Adrenal gland (tissue), 12 donors: Measurements from ENCODE around the gene LRBA. TPM values are rescaled to one million over a fixed set of nuclear protein-coding genes. Genes with fewer than 3 reads are reported as not detected.

Experiments used
- DNase-seq, 7 donors: peaks; one replicate each; pipeline ENCODE4 v3.0.0-alpha.2; 2019 to 2020
- H3K27ac ChIP-seq, 5 donors: fragments of 200-600 bp; sonication (generic) in 4 of 5; 1 replicate in 3 of 5; 2 replicates in 2 of 5; pipeline versions ENCODE4 v1.5.1 to v1.8.0; 2016 to 2020; ENCODE audit warnings: mild to moderate bottlenecking in 1 of 5
- H3K27me3 ChIP-seq: fragments of 200-600 bp; 2 replicates; pipeline ENCODE4 v1.8.0; 2021
- H3K36me3 ChIP-seq, 2 donors: fragments of 200-600 bp; replicated peaks in 1 of 2; 1 replicate in 1 of 2; 2 replicates in 1 of 2; pipeline versions ENCODE4 v1.5.1 to v1.8.0; 2018 to 2022
- H3K4me1 ChIP-seq, 2 donors: fragments of 200-600 bp; replicated peaks in 1 of 2; 1 replicate in 1 of 2; 2 replicates in 1 of 2; pipeline versions ENCODE4 v1.5.1 to v1.8.0; 2018 to 2021
- H3K4me3 ChIP-seq, 4 donors: fragments of 200-600 bp; sonication (generic) in 3 of 4; one replicate each; pipeline ENCODE4 v1.5.1; 2016 to 2018
- H3K9me3 ChIP-seq, 3 donors: fragments of 200-600 bp; sonication (generic) in 1 of 3; replicated peaks in 1 of 3; 1 replicate in 2 of 3; 2 replicates in 1 of 3; pipeline versions ENCODE4 v1.5.1 to v1.8.0; 2016 to 2021
- POLR2A ChIP-seq, 2 donors: fragments of 450-650 bp; IDR thresholded peaks; one replicate each; pipeline ENCODE4 v1.6.1; 2017; ENCODE audit warnings: antibody characterized with exemption in 2 of 2, mild to moderate bottlenecking in 2 of 2, moderate library complexity in 1 of 2
- WGBS, 4 donors: extraction: QIAGEN DNeasy Blood & Tissue Kit in 2 of 4; methylation state at CpG; one replicate each; pipeline versions ENCODE4 v1.1.5 to v1.1.7; 2013 to 2017; 5-methylcytosine and 5-hydroxymethylcytosine counted together
- intact Hi-C, 2 donors: fragments of 100-400 bp; cut with DNase I; formaldehyde crosslinking; loops; one replicate each; pipeline versions ENCODE4 v1.14.1 to v1.15.0; 2022 to 2023
- polyA plus RNA-seq, 3 donors: library from polyadenylated mRNA; stranded (reverse); fragments of 200-250 nt in 2 of 3; fragments of 350-450 nt in 1 of 3; fragmentation: Illumina TruSeq in 1 of 3; extraction: RNeasy Lipid Tissue Mini Kit (QIAGEN cat#74804) in 1 of 3; gene quantifications; one replicate each; pipeline ENCODE4 v1.2.3, GENCODE V29; 2013 to 2014
- total RNA-seq, 9 donors: library from RNA; depleted of rRNA in 4 of 9; stranded (reverse); fragments of >200 nt in 4 of 9; fragments of 120-200 nt in 1 of 9; fragmentation: NEBNext Ultra II Directional in 1 of 9; extraction: Animal tissue kit (Norgen Biotek cat#: 25700) in 1 of 9; gene quantifications; one replicate each; pipeline versions ENCODE4 v1.1.0 to v1.2.4, GENCODE V29; 2013 to 2023
- TF ChIP-seq, protein P1 (sequence below), 6 experiments: fragments of 450-650 bp in 4 of 6; fragments of 200-600 bp in 2 of 6; sonication (generic) in 1 of 6; IDR thresholded peaks; 1 replicate in 5 of 6; 2 replicates in 1 of 6; pipeline versions ENCODE4 v1.5.1 to v1.8.0; 2016 to 2021; ENCODE audit warnings: antibody characterized with exemption in 6 of 6, mild to moderate bottlenecking in 2 of 6, moderate library complexity in 1 of 6
- donor health status: healthy with polysubstance abuse.
- donor health status: Bipolar disorder and iron deficiency.
- donor health status: DM: yes; HTN: yes; CAD: no.
- donor health status: DM: no; HTN: no; CAD: no.
- donor health status: DM: no; HTN: no; CAD: no.
- donor health status: DM: yes; HTN: yes; CAD: no.

The LRBA gene
- total and polyA plus RNA-seq, 12 donors: 9.6 to 106 (median 40.6) TPM

DNA sequence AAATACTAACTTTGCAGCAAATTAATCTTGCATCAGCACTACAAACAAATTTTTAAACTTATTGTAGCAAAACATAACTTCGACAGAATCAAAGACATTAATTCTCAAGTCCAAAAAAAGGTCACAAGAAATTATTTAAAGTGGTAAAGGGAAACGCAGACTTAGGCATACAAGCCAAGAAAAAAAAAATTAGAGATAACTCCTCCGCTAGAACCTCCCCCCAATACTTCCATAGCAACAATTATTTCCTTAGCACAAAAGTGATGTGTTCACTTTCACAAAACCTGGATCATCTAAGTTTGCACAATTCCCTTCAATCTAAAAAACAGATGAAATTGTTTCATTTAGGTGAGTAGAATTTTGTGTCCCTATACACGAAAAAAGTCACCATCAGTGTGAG is 1.1 kb downstream of the LRBA start:
- Histone ChIP-seq H3K27me3 (no peaks in the 10 kb centered on the region), H3K4me1 (peaks cover 9 to 25% of the 10 kb centered on the region in 2 donors), H3K36me3 (no peaks in the 10 kb centered on the region), H3K9me3 (no peaks in the 10 kb centered on the region), H3K27ac (peak overlapping the region in 2 of 5 donors; percentile 91 to 99), H3K4me3 (peak overlapping the region in 2 of 4 donors; percentile 79 to 88)
- DNase-seq: no peak
- no peak for TF ChIP-seq POLR2A (IDR thresholded peaks at IDR 0.05)
- TF ChIP-seq, protein P1, sequence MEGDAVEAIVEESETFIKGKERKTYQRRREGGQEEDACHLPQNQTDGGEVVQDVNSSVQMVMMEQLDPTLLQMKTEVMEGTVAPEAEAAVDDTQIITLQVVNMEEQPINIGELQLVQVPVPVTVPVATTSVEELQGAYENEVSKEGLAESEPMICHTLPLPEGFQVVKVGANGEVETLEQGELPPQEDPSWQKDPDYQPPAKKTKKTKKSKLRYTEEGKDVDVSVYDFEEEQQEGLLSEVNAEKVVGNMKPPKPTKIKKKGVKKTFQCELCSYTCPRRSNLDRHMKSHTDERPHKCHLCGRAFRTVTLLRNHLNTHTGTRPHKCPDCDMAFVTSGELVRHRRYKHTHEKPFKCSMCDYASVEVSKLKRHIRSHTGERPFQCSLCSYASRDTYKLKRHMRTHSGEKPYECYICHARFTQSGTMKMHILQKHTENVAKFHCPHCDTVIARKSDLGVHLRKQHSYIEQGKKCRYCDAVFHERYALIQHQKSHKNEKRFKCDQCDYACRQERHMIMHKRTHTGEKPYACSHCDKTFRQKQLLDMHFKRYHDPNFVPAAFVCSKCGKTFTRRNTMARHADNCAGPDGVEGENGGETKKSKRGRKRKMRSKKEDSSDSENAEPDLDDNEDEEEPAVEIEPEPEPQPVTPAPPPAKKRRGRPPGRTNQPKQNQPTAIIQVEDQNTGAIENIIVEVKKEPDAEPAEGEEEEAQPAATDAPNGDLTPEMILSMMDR (IDR thresholded peaks at IDR 0.05): no peak
- WGBS, 4 donors: 6 to 11% (median 7%) methylated on average over 4 of the region's 4 CpGs
- intact Hi-C loops: no loop called here

DNA sequence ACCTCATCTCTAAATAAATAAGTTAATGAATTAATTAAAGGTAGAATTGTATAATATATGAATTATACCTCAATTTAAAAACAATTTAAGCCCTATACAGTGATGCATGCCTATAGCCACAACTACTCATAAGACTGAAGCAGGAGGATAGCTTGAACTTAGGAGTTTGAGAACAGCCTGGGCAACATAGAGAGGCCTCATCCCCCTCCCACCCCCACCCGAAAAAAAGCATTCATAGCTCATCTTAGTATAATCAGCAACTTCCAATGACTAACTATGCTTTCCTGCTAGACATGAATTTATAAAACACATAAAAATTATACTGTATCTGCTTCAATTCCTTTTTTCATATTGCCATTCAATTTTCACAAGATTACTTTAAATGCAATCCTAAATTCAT is 1.6 kb downstream of the LRBA start:
- Histone ChIP-seq H3K27ac (no peak overlapping the region), H3K27me3 (no peaks in the 10 kb centered on the region), H3K4me1 (peaks cover 9 to 25% of the 10 kb centered on the region in 2 donors), H3K4me3 (peak overlapping the region in 1 of 4 donors; percentile 88), H3K9me3 (no peaks in the 10 kb centered on the region), H3K36me3 (no peaks in the 10 kb centered on the region)
- WGBS, 4 donors: 9 to 24% (median 24%) methylated on average over 1 of the region's 1 CpG
- intact Hi-C loops: no loop called here
- TF ChIP-seq, protein P1 (IDR thresholded peaks at IDR 0.05): no peak
- TF ChIP-seq POLR2A (IDR thresholded peaks at IDR 0.05): no peak
- DNase-seq: no peak

DNA sequence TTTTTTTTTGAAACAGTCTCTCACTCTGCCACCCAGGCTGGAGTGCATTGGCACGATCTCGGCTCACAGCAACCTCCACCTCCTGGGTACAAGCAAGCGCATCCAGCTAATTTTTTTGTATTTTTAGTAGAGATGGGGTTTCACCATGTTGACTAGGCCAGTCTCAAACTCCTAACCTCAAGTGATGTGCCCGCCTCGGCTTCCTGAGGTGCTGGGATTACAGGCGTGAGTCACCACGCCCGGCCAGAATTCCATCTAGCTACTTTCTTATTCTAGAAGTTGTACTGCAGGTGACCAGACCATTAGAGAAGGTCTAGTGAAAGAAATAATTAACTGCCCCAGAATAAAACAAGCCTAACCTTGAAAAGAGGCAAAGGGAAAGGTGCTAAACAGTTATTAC is 2.3 kb downstream of the LRBA start:
- H3K9me3 ChIP-seq: no peaks in the 10 kb centered on the region
- TF ChIP-seq, protein P1 (IDR thresholded peaks at IDR 0.05): no peak
- no peak for TF ChIP-seq POLR2A (IDR thresholded peaks at IDR 0.05)
- peak overlapping the region in 1 of 4 donors; percentile 88 for H3K4me3 ChIP-seq
- peak in 3 of 7 donors; percentile 8 to 19 (median 19) for DNase-seq
- 59 to 66% (median 63%) methylated on average over 8 of the region's 8 CpGs for WGBS, 4 donors
- H3K27ac ChIP-seq: no peak overlapping the region
- H3K27me3 ChIP-seq: no peaks in the 10 kb centered on the region
- no peaks in the 10 kb centered on the region for H3K36me3 ChIP-seq
- H3K4me1 ChIP-seq: peaks cover 9 to 25% of the 10 kb centered on the region in 2 donors
- intact Hi-C loops: no loop called here

DNA sequence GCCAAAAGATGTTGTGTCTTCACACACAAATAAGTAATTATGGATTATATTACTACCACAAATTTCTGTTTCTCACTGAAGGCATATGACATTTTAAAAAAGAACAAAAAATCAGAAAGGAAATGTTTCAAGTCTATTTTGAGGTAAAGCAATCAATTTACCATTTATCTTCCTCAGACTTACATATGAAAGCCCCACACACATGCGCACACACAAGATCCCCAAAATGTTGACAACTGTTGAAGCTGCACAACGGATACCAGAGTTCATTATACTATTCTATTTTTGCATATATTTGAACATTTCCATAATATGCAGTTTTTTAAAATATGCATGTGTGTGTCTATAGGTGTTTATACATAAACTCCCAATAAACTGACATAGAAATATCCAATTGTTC is 2.7 kb downstream of the LRBA start:
- no peak overlapping the region for H3K4me3 ChIP-seq
- 86 to 100% (median 89%) methylated on average over 2 of the region's 2 CpGs for WGBS, 4 donors
- intact Hi-C loops: no loop called here
- TF ChIP-seq, protein P1 (IDR thresholded peaks at IDR 0.05): no peak
- H3K27me3 ChIP-seq: no peaks in the 10 kb centered on the region
- no peak for DNase-seq
- H3K27ac ChIP-seq: no peak overlapping the region
- peaks cover 9 to 25% of the 10 kb centered on the region in 2 donors for H3K4me1 ChIP-seq
- no peaks in the 10 kb centered on the region for H3K36me3 ChIP-seq
- no peaks in the 10 kb centered on the region for H3K9me3 ChIP-seq
